GM18868 (cell line): ENCODE data around the gene MED13L.

Experiments used
- ATAC-seq: cut with Tn5 transposase; IDR thresholded peaks from one replicate; pipeline ENCODE4 v1.9.1; 2021; ENCODE audit warnings: mild to moderate bottlenecking, moderate library complexity; ENCODE audit not compliant: unreplicated experiment

The MED13L gene

DNA sequence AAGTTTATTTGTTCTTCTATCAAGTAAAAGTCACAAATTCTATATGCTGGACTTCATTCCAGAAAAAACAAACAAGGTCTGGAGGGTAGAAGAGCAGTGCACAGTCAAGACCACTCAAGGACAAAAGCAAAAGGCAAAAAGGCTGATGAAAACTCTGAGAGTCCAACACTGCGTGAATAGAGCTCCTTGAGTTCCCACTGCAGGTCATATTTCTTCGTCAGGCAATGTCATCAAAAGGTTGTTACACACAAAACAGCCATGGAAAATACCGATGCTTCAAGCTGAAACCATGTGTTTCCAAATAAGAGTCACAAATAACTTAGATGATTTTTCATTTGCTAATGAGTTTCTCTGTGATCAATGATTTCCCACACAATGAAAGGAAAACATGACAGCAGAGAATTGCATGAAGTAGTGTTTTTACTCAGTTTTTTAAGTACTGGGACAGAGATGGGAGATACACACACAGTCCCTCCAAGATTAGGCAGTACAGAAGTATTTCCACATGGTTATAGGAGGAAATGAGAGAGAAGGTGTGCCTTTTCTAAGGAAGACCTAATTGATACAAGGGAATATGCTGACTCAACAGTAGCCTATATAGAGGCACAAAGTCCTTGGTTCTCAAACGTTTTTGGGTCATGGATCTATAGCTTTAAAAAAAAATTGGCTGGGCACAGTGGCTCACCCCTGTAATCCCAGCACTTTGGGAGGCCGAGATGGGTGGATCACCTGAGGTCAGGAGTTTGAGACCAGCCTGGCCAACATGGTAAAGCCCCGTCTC, 177.7 kb downstream of the MED13L start:
- ATAC-seq, result no peak

DNA sequence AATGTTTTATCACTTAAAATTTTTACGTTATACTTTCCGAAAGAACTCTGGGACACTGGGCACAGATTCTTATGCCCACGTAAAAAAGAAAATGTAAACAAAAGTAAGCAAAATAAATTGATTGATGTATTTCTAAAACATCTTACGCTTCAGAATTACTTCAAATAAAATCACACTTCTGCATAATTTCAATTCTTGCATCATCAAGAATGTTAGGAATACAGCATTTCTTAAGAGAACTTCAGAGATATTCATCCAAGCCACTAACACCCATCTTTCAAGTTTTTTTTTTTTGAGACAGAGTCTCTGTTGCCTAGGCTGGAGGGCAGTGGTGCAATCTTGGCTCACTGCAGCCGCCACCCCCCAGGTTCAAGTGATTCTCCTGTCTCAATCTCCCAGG, 180.6 kb downstream of the MED13L start:
- no peak for ATAC-seq

DNA sequence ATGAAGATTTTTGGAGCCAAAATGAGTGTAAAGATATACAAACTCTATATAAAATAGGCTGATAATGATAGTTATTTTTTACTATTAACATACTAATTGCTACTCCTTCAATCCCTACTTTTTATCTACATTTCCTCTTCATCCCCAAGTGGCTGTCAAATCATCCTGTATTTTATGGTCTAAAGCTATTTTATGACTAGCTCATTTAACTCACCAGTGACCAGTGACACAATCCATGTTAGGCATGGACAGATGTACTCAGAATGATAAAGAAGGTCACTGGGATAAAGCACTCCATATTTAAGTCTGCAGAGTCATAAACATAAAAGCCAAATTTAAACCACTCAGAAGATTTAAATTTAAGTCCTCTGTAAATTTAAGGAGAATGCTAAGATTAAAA, 183.0 kb downstream of the MED13L start:
- no peak for ATAC-seq

DNA sequence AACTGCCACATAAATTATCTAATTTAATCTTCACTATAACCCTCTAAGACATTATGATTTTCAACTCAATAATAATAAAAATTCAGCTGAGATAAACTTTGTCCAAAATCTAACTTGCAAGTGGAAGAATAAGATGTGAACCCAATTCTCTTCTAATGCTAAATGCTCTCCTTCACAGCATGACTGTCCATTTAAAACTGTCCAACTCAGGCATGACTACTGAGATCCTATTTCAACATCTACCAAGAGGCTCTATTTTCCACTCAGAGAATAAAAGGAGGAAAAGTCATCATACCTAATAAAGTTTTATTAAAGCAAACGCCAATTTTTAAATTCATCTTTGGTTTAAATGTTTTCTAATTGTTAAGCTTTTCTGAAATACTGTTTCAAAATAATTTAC, 183.6 kb downstream of the MED13L start:
- no peak for ATAC-seq

DNA sequence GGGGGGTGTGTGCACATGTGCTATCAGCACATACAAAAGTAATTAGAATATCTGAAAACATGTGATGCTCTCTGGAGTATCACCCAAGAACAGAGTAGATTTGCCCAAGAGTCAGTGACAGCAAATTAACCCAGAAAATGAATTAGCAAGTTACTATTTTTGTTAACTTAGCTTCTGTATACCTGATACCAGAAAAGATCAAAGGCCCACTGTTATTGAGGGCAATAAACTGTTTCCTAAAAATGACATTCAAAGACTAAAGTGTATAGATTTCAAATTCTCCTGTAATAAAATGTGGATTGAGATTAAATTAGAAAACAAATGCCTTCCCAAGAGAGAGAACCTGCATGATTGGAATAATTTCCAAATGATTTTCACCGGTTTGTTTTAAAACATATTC, 184.7 kb downstream of the MED13L start:
- ATAC-seq, result no peak

DNA sequence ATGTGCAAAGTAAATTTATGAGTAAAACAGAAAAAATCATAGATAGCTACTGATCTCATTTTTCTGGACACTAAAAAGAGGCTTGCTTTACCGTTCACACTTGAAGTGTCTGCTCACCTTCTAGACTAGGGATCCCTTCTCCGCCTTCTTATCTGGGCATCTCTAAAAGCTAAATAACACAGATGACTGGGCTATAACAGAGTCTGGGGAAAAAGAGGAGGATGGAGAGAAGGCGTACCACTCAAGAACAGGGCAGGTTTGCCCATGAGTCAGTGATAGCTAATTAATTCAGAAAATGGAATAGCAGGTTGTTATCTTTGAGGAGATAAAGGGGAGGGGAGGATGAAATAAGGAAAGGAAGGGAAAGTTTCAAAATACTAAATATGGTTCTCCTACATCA, 185.3 kb downstream of the MED13L start:
- no peak for ATAC-seq

DNA sequence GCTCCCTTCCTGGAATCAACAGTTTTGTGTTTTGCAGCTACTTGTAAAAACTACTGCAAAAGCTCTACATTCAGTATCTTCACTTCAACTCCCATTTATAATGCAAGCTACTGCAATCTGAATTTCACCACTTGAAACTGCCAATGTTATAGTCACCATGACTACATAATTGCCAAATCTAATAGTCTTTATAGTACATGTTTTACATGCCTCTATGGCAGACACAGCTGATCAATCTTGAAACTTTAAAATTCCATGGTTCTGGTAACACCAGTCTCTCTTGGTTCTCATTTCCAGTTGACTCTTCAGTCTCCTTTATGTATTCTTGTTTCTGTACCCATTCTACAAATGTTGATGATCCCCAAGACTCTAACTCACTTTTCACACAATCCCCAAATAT, 185.9 kb downstream of the MED13L start:
- ATAC-seq, result no peak

DNA sequence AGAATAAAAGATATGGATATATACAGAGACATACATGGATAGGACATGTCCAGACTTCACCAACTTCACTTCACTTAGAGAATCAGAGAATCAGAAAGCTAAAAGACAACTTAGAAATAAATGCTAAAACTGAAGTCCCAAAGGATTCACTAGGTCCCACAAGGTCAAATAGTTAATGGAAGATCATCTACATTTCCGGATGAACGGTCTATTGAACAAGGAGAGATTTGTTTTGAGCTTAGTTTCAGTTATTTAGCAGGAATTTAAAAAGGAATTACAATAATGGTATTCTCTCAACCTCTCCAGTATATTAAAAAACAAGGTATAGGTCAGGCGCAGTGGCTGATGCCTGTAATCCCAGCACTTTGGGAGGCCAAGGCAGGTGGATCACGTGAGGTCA, 187.0 kb downstream of the MED13L start:
- no peak for ATAC-seq

DNA sequence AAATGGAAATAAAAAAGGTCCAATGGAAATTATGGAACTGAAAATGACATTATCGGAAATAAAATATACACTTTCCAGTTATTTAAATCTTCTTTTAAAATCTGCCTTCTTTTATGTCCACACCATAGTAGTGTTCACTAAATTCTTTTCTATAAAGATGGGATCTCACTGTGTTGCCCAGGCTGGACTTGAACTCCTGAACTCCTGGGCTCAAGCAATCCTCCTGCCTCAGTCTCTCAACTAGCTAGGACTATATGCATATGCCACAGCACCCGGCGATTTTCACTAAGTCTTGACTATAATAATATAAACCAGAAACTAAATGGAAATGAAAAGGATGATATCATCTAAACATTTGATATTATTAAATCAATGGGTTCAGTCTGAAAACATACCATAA, 188.4 kb downstream of the MED13L start:
- ATAC-seq, result no peak

DNA sequence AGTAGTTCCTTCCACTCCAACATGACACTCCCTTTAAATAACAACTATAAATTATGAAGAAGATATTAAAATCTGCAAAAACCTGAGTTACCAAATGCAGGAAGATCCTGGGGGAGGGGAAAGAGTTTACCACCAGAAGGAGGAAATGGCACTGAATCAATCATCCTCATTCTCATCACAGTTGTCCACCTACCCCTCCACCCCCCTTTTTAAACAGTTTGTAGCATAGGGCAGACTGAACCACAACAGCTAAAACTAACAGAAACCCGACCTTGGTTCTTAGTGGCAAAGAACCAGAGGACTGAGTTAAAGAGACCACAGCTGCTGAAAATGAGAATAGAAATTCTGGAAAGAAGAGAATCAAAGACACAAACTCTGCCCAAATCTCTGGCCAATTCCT, 189.5 kb downstream of the MED13L start:
- ATAC-seq, result no peak

DNA sequence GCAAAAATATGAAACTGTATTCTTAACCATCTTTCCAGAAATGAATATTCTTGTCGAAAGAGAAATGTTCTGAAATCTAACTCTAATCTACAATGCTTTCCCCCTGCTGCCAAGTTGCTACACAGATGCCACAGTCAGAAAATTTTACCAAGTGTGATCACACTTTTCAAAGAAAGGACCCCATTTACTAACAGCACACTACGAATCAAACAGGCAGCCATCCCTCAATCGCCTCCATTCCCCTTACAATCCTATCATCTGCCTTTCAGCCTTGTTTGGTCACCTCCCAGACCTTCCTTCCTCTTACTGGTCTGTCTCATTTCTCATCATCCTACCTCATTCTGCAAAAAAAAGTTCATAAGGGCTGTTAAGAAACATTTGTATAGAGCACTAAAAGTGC, 190.1 kb downstream of the MED13L start:
- ATAC-seq, result no peak

DNA sequence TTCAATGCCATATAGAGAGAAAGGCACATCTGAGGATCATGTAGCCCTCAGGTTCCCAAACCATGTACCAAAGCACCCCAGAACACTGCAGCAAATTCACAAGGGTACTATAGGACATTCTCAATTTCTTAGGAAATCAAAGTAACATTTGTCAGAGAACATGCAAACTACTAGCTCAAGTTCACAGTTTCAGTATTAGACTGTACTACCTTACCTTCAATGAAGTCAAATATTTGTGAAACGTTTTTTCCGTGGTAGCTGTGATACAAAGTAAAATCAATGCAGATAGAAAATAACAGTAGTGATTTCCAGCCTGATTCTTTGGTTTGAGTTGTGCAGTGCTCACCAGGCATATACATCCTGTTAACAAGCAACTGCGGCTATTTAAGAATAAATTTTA, 197.1 kb downstream of the MED13L start:
- ATAC-seq, result no peak

DNA sequence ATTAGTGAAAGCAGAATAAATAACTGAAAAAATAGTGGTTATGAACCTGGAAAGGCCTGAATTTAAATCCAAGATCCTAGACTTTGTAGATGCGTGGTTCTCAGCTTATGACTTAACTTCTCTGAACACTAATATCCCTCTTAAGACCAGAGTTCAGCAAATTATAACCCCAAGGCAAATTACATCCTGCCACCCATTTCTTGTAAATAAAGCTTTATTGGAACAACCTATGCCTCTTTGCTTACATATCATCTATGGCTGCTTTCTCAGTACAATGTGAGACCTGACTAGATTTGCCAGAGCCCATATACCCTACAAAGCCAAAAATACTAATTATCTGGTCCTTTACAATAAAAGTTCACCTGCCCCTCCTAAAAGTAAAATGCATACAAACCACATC, 199.1 kb downstream of the MED13L start:
- ATAC-seq, result no peak

DNA sequence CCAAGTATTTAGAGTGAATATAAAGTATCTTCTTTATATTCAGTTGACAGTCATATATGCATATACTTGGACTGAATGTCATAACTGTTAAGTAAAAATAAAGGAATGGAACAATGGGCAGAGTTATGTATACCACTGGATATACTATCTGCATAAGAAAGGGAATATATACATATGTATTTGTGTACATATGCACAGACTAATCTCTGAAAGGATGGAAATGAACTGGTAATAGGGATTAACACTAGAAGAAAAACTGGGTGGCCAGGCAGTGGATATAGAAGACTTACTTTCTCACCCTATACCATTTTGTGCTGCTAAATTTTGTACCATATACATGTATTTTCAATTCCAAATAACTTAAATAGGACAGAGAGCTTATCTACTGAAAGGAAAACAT, 200.1 kb downstream of the MED13L start:
- ATAC-seq, result no peak

DNA sequence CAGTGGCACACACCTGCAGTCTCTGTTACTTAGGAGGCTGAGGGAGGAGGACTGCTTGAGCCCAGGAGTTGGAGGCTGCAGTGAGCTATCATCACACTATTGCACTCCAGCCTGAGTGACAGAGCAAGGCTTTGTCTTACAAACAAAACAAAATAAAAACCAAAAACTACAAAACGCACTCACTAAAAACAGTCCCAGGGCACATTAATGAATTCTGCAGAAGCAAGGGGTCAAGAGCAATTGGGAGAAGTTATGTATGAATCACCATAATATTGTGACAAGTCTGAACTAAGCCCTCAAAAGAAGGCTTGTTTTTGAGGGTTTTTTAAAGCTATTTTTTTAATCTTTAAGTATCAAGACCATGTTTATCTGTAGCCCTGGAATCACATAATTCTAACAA, 201.1 kb downstream of the MED13L start:
- ATAC-seq, result no peak

DNA sequence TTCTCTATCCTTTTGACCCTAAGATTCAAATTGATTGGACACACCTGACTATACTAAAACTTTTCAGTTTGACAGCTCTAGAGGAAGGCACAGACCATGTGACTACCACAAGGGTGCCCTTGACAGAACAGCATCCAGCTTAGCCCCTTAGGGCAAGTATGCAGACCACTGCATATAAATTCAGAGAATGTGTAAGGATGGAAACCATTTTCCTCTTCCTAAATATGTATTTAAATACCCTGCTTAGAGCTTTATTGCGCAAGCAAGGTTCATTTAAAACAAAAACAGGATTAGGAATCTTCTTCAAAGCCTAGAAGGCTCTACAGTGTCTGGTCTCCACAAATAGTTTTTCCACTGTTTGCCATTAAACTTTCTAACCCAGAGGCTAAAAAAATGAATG, 202.8 kb downstream of the MED13L start:
- no peak for ATAC-seq

DNA sequence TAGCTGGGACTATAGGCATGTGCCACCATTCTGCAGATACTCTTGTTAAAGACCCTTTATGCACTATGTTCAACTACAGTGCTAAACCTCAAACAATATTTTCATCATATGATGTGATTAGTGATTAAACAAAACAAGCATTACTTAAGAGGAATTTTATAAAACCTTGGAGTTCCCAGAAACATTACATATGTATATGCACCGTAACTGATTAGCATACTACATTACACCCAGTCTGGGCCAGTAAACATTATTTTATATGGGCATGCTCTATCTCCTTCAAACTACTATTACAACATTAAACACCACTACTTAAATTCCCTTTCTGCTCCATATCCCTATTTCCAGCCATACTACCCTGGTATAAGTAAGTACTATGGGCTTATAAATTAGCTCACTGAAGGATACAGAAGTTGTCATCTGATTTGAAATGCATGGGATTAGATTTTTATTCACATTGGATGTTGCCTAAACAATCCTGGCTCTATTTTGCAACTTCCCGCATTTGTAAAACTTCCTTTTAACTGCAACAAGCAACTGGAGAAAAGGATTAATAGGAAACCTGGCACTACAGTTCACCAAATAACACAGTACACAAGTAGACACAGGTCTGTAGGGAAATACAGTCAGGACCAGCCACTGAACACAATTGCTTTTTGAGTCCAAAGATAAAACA, 205.8 kb downstream of the MED13L start:
- no peak for ATAC-seq

DNA sequence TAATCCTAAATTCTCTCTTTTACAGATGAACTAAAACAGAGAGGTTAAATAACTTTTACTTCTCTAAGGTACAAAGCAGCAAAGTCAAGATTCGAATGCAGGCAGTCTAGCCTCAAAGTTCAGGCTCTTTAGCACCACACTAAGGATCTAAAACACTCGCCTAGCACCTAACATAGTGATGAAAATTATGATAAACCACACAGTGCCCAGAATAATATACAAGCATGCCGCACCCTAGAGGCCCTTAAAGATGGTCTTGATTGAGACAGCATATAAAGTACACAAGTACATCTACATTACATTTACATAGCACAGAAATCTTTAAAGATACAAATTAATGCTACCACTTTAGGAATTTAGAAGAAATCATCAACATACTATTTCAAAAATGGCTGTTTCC, 207.0 kb downstream of the MED13L start:
- ATAC-seq, result no peak

DNA sequence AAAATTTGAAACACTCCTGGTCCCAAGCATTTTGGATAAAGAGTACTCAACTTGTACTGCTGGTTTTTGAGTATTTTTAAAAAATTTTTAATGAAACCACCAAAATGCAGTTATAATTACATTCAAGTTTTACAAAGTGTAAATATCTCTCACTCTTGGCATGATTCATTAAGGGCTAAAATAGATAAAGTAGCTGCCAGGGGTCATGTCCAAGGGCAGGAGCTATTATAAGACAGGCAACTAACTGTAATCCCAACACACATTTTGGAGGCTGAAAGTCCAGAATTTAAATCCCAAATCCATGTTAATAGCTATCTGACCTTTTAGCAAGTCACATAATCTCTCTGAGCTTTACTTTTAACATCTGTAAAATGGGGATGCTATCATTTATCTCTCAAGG, 207.6 kb downstream of the MED13L start:
- no peak for ATAC-seq

DNA sequence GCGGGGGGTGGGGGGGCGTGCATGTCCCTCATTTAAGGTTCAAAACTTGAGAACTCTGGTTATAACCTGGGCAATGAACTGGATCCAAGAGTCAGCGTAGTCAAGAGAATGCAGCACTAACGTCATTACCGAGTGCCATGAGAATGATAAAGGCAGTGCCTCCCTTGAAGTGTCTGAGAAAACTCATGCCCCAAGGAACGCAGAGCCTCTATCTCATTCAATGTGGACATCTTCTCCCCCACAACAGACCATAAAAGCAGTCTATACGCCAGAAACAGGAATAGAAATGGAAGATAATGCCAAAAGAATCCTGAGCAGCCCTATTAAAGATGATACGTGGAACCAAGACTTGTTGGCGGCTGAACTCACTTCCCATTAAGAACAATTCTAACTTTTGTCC, 208.6 kb downstream of the MED13L start:
- ATAC-seq, result no peak

DNA sequence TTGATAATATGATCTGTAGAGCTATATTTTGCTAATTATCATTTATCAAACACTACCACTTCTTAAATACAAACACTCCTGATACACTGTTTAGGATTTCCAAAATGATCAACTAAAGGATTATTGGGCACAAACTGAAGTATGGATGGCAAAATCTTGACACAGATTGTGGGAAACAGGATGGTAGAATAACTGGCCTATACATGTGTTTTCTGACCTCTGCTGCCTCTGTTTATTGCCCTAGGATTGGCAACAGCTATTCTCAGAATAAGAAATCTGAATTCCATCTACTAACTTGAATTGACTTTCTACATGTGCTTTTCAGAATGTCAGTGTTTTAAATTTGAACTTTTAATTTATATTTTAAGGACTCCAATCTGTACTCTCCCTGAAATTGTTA, 209.1 kb downstream of the MED13L start:
- no peak for ATAC-seq

DNA sequence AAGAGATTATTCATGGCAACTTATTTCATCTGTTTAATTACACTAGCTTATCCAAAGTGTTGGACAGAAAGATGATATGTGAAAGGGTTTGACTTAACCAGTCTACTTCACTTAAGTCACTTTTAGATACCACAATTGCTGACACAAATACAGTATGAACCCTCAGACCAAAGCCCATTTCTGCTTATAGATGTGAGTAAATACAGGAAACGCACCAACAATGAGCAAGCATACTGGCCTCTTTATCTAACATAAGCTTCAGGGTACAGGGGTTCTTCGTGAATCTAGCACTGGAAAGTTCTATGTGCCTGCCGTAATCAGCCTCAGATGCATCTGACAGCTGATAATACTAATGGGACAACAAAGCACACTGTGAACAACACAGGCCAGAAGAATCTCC, 209.6 kb downstream of the MED13L start:
- ATAC-seq, result no peak
